Activated CD4-positive, alpha-beta T cell treated with anti-CD3 and anti-CD28 coated beads for 4 hours (primary cell): ENCODE measurements around the gene SMAD5.

Experiments used
- DNase-seq, 2 donors: peaks; one replicate each; pipeline ENCODE4 v3.0.0-alpha.2; 2020

The SMAD5 gene

DNA sequence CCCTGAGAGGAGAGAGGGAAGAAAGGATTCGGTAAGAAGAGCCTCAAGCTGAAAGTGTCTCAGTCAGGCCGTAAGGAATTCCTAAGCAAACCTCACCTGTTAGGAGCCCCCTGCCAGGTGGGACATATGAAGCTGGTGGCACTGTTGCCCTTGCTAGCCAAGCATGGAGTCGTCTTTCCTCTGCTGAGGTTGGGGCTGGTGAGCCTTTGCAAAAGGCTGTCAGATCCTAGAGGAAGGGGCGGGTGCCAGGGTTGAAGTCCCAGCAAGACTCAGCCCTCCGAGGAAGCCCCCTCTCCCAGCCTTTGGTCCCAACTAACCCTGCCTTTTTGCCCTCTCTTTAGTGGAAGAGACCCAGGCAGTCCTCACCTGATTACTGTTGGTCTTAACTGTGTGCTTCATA is 65.8 kb downstream of the SMAD5 start:
- DNase-seq, result no peak

DNA sequence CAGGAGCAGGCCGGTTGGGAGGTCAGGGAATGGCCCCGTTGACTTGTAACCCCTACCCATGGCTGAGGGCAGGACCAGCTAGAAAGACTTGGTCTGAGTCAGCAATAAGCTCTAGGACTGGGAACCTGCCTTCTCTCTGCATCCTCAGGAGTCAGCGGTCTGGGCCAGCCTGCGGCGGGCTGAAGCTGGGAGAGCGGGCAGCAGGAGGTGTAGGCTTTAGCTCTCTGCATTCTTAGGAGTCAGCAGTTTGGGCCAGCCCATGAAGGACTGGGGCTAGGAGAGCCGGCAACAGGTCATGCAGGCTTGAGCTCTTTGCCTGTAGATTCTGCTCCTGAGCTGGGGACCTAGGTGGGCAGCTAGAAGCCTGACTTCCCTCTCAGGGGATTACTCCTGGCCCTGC is 66.8 kb downstream of the SMAD5 start:
- DNase-seq, result no peak

DNA sequence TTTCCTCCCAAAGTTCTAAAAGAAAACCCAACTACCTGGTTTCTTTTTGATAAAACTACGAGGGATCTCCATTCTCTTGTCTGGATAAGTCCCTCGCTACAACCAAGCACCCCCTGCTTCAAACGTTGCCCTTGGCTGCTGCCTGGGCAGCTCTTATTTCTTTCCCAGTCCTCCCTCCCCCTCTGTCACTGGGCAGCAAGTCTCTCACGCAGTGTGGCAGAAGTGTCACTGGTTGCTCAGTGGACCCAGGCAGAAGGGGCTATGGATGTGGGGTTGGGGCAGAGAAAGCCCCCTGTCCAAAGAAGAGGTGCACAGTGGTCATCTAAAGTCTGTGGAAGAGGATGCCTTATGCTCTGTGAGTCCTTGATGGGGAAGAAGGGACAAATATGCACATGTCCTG is 67.5 kb downstream of the SMAD5 start:
- no peak for DNase-seq

DNA sequence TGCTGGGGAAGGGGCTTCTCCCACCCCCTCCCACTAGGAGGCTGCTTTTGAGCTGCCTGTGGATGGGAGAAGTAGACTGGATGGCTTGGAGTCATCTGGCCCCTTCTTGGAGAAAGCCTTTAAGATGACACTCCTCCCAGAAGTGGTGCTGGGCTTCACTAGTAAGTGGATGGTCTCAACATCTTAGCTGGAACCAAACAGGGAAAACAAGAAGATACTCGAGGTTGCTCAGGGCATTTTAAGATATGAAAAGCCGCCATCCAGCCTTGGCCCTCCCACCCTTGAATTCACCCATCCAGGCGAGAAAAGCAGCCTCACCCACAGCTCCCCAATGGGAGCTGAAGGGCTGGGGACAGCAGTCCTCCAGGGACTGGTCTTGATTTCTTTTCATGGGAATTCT is 68.1 kb downstream of the SMAD5 start:
- DNase-seq, result no peak

DNA sequence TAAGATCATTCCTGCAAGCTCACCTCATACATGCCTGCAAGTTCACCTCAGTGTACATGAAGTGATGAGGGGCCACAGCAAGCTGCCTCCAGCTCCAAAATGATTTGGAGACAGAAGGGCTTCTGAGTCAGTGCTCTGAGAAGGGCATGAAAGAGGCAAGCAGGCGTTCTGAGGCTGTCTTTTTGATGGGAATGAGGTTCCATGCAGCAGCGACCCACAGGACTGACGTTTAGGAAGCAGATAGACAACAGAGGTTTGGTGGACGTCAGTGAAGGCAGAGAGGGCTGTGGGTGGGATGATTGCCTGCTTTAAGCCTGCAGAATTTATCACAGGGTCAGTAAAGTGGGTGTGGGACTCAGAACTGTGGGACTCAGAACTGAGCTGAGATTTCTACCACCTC is 69.2 kb downstream of the SMAD5 start:
- no peak for DNase-seq

DNA sequence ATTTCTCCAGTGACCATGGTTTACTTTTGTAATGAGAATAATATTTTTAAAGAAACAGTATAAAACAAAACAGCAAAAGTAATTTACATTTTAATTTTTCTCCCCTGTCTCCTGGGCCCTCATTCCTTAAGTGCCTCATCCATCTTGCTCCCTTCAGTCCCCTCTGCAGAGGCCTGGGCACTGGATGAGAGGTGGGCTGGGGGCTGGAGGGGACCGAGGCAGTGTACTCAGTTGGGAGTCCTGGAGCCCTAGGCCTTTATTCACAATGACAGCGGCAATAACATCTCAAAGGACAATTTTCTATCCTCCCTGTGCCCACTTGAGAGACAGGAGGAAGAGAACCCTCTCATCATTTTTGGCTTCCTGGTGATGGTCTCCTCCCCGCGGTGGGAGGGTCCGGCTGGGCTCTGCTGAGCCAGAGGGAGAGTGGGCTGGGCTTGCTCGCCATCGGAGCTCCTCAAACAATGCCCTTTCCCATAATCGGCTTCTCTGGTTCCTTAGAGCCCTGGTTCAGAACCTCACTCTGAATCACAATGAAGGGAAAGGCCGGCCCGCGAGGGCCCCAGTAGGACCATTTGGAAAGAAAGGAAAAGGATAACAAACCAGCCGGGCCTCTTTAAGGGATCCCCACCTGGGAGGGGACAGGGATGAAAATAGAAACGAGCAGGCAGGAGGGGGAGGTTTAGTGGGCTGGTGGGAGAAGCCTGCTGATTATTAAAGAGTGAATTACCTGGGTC is 70.0 kb downstream of the SMAD5 start:
- DNase-seq, result no peak

DNA sequence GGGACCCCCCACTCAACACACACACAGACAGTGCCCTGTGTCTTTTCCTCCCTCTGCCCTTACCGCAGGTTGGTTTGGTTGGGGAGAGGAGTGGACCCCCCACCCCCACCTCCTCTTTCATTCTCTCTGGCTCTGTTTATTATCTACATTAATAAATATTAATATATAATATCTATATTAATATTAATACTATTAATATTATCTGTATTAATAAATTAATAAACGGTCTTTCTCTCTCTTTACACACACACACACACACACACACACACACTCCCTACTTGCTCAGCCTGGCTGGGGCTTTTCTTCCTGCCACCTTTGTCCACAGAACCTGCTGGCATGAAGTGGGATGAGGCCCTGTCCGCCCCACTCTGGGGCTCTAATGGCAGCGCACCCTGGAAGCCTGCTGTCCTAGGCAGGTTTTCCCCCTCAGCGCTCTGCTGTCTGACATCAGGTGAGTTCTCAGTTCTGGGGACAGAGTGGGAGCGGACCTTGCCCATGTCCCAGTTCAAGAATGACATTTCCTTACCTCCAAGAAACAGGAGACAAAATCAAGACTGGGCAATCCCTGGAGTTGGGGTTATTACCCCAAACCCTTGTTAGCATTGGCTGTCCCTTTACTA is 70.8 kb downstream of the SMAD5 start:
- DNase-seq, result no peak

DNA sequence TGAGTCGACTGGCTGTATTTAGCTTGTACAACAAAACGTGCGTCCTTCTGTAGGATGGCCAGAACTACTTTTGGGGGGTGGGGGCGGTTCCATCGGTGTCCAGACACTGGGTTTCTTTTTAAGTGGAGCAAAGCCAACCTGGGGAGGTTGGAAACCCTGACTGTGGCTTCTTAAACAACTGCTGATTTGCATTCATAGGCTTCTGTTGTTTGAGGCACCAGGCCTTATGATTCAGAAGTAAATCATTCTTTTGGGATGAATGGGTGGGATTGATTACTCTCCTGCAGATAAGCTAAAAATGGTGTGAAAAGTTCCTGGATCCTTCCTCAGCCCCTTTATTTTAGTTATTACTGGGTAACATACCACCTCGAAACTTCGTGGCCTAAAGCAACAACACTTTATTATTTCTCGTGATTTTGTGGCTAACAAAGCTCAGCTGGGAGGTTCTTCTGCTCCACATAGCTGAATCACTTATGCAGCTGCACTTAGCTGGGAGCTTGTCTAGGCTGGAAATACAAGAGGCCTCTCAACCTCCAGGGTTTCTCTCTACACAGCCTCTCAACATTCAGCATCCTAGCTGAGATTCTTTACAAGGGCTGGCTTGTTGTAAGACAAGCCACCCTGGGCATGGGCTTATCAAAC is 72.5 kb downstream of the SMAD5 start:
- no peak for DNase-seq

DNA sequence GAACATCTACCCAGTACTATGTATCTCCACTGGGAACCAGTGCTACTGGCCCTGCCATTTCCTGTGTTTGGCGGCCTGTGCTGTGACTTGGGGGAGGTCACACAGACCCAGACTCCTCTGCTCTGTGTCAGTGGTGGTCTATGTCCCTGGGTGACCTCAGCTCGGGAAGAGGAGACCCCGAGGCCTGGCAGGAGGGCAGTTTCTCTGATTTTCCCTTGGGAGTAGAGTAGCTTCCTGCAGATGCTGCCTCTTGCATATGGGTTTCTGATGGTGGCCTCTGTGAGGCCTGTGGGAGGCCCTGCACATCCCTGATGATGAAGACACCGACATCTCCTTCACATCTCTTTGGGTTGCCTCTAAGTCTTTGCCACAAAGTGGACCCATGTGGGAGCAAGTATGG is 73.3 kb downstream of the SMAD5 start:
- DNase-seq, result no peak

DNA sequence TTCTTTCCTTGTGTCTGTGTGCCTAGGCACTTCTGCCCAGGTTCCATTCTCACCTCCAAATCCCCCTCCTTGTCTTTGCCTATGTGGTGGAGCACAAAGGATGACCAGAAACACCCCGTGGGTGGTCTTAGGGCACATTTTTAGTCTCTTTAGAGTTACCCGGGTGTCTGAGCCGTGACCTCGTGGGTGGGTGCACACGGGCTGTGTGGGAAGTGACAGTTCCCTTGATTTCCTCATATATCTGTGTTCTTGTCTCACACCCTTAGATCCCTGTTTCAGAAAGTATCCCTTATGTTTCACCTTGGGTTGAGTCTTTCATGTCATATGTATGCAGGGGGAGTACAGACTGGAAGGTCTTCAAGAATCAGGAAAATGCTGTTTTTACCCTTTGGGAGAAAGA is 73.7 kb downstream of the SMAD5 start:
- DNase-seq, result no peak

DNA sequence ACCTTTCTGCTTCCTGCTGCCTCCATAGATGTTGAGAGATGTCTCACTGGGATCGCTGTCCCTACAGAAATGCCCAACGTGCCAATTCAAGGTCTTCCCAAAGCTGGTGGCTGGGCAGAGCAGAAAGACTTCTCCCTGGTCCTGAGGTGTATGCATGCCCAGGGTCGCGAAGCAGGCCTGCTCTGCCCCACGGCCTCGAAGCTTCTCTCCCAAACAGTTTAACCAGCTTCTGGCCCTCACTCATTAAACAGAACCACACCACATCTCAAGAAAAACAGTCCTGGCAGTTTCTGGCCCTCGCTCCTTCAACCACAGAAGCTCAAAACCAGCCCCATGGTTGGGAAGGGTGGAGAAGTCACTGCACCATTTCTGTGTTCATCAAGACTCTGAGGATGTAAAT is 75.0 kb downstream of the SMAD5 start:
- no peak for DNase-seq

DNA sequence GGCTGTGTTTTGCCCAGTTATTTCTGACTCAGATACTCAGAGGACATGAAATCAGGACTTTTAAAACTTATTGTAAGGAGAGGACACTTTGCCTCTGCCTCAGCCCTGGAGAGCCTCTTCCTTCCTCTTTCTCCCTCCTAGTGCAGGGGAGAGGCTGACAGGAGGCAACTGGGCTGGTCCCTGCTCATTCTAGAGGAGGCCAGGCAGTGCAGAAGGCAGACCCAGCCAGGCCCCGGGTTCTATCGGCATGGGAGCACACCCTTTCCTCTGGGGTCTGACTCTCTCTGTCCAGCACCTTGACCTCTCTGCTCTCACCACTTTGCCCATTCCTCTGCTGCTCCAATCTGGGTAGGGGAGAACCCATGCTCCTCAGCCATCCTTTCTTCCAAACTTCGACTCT is 76.3 kb downstream of the SMAD5 start:
- no peak for DNase-seq

DNA sequence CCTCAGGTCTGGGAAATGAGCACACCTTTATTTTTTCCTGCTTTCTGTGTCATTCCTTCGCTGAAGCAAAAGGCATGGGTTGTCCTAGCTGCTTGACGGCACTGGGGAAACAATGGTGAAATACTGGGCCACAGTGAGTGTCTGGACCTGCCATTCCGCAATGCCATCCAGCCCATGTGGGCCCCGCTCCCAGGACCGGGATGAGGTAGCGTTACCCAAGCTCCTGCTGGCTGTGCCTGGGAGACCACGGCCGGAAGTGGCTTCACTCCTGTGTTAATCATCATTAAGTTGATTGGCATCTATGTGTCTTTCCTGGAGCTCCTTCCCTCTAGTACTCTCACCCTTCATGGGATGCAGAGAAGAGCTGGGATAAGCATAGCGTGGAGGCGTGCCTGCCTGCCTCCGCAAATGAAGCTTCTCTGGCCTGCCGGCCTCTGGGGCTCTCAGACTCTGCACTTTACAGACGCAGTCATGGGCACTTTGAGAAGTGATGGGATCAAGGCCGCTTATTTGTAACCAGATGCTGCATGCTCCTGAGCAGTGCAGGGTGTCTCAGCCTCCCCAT is 76.8 kb downstream of the SMAD5 start:
- no peak for DNase-seq

DNA sequence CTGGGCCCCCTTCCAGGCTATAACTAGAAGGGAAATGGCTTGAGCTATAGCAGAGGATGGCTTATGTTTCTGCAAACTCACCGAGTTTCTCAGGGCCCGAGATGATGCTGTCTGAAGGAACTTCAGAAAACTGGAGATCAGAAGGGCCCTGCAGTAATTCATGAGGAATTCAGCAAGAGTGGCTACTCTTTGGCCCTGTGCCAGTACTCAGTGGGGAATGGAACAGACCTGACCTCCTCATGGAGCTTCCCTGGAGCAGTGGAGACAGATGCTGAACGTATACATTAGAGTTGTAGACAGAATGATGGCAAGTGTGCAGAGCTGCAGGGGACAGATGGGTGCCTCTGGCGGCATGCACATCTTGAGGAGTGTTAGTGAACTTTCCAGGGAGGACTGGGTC is 77.6 kb downstream of the SMAD5 start:
- DNase-seq, result no peak

DNA sequence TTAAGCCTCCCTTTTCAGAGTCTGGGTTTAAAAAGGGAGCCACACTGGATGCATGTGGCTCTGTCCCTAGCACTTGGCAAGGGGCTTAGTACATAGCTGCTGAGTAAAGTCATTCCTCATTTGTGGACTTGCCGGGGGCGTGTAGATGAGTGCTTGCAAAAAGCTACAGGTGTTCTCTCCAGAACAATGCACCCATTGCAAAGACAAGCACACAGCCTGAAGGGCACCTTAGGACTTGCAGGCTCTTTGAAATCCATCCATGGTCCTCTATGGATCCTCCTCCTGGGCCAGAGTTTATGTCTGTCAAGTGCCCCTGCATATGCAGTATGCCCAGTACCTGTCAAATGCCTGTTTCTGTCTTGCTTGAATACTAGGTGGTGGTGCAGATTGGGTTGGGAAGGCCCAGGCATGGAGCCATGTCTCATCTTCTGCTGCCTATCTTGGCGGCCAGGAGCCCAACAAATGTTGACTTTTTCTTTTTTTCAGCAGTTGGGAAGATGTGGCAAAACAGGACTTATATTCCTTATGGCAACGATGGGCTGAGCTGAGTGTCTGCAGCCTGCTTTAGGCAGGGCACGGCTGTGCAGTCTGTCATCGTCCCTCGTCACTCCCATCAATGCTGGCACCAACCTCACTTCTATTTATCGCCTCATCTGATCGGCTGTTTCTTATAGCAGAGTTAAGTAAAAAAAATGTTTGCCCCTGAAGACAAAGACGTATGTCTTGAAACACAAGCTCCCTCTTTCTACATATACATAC is 78.8 kb downstream of the SMAD5 start:
- DNase-seq, result no peak

DNA sequence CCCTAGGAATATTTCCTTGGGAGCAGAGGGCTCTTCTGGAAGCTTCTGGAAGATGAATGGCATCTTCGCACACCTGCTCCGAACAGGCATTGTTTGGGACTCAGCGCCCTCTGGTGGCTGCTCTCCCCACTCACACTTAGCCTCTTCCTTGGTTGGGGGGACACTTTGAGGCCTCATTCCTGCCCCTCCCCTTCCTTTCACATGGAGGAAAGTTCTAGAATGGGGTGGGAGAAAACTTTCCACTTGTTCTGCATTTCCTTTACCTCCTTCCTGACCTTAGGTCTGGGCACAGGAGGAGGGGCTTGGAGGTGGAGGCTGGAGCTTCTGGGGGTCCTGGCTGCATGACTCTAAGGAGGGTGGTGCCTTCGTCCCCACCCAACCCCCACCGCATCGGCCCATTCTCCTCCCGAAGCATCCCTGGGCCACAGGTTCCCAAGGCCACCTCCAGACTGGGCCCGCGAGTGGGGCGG is 79.6 kb downstream of the SMAD5 start:
- DNase-seq, result peak; percentile 7 to 39

DNA sequence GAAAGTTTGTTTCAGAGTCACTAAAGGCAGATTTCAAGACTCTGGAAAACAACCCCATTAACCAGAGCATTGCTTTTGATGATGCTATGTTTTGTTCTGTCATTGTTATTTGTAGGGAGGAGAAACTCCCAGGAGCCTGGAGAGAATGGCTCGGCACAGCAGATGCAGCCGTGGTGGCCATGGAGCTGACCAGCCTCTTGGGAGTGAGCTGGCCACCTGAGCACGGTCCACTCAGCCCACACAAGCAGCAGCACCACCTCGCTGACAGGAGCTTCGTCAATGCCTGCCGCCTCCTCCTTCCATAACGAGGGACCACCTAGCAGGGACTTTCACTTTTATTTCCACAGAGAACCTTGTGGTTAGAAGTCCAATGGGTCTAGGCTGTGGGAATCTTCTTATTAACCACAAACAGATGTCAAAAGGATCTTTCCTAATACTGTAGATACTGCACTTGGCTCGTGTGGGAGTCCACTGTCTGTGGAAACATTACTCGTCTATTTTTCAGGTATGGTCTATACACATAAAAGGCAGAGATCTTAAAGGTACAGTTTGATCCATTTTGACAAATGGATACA is 81.4 kb downstream of the SMAD5 start:
- DNase-seq, result no peak

DNA sequence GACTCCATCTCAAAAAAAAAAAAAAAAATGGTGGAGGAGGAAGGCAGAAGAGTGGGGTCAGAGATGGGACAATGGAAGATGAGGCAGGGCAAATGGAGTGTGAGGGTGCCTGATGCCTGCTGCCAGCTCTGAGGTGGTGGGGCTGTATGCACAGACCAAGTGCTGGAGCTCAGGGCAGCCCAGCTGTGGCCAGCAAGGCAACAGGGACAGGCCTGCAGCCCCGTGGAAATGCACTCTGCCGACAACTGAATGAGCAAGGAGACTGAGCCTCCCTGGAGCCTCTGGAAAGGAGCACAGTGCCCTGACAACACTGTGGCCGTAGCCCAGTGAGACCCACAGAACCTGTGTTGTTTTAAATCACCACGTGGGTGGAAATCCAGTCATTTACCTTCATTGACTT is 83.2 kb downstream of the SMAD5 start:
- no peak for DNase-seq

DNA sequence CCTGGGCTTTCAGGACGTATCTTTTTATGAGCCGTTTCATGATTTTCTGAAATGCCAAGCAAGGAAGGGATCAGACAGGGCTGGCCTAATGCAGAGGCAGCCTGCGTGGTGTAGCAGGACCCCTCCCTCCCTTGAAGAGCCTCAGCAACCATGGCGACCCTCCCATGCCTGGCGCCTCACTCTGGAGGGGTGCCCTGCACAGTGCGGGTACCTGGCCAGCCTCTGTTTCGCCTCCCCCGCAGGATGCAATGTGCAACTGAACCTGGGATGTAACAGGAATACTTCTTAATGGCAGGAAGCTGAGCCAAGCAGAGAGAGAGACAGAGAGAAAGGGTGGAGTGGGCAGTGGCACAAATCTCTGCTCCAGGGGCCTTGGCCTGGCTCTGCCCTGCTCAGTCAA is 83.6 kb downstream of the SMAD5 start:
- DNase-seq, result no peak

DNA sequence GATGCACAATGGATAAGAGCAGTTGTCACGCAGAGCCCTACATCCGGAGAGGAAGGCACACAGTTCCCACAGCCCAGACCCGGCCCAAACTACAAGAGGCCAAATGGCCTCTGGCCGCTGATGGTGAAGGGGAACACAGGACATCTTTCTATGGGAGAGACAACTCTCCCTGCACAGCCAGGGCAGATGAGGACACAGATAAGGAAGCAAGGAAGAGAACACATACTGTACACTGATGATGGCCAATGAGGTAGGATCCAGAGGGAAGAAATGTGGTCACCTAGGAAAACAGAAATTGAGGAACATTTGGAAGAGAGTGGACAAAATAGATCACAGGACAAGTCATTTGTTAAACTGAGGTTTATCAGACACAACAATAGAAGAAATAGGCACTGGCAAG is 88.7 kb downstream of the SMAD5 start:
- no peak for DNase-seq

DNA sequence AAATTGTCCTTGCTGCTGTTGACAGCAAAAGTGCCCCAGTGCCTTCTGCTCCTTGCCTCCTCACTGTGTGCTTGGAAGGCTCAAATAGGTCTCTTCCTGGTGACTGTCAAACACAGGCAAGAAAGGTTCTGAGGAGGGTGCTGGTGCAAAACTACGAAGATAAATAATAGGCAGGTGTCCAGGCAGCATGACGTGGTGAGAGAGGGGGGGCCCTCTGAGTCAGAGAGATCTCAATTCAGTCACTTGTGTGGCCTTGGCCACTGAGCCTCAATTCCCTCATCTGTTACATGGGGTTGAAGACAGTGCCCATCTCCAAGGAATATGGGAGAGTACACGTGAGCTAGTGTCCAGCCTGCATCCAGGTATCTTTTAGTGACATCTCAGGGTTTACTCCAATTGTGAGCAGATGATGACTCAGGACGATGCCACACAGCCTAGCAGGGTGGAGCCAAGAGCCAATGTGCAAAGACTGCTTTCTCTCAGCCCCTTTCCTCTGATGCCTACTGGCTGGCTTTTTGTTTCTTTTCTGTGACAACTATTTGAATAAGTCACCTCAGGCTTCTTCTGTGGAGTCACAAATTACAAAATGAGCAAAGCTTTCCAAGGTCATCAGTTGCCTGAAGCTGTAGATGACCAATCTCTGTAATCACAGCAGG is 90.1 kb downstream of the SMAD5 start:
- DNase-seq, result no peak

DNA sequence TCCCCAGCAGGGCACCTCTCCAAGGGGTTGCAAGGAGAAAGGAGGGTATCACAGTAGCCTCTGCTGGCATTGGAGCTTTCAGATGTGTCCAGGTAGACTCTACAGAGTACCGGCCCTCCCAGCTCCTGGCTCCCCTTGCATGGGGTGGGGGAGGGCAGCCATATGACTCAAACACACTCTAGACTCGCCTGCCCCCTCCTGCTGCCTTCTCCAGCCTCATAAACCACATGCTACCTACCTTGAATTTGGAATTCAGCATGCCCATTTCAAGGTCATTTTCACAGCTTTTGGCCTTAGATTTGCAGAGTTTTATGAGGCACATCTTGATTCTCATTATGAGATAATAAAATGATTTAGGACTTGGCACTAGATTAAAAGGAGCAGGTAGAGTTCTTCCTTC is 93.2 kb downstream of the SMAD5 start:
- no peak for DNase-seq
